ENCODE measurements around the gene CD177.
"Not testable (repeated sequence)": the region's sequence is repeated elsewhere in the genome, so short reads cannot be mapped to it uniquely, and the experiment has no call there.

The CD177 gene

DNA sequence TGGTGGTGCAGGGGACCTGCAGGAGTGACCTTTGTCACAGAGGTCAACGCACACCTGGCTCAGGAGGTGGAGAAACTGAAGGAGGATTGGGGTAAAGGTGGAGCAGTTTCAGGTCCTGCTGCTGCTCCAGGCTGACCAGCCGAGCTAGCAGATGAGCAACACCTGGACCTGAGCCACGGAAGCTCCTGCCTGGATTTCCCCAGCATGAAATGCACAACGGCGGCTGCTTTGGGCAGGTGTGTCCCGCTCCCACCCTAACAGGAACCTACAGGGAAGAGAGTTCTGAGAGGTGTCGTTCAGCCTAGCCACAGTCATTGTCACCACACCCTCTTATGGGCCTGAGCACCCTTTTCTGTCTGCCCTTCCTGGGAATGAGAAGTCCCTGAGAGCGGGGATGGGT, 15.7 kb upstream of the CD177 start:
- TF ChIP-seq POLR2AphosphoS5 (IDR thresholded peaks at IDR 0.05; ENCODE audit: low read depth, low read length), result no peak
- no peak for DNase-seq (ENCODE audit: insufficient read length)
- no peak for FAIRE-seq

DNA sequence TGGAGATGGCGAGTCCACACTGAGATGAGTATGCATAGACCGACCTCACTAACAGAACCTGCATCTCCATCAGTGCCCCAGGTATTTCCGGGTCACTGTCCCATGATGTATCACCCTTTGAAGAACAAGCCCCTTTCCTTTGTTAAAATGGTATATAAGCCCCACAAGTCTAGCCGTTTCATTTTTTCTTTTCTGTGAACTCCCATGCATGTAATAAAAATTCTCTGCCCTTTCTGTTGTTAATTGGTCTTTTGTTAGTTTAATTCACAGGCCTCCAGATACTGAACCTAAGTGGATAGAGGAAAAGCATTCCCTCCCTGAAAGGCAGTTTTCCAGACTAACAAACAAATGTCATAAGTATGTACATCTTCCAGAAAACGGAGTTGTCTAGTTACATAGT, 15.0 kb upstream of the CD177 start:
- DNase-seq (ENCODE audit: insufficient read length) (no peak), FAIRE-seq (no peak)
- TF ChIP-seq TAF1 (IDR thresholded peaks at IDR 0.05; ENCODE audit: borderline replicate concordance, low read depth, low read length) (no peak), POLR2A (IDR thresholded peaks at IDR 0.05; ENCODE audit: low read depth, low read length) (no peak), POLR2AphosphoS5 (IDR thresholded peaks at IDR 0.05; ENCODE audit: low read depth, low read length) (no peak)

DNA sequence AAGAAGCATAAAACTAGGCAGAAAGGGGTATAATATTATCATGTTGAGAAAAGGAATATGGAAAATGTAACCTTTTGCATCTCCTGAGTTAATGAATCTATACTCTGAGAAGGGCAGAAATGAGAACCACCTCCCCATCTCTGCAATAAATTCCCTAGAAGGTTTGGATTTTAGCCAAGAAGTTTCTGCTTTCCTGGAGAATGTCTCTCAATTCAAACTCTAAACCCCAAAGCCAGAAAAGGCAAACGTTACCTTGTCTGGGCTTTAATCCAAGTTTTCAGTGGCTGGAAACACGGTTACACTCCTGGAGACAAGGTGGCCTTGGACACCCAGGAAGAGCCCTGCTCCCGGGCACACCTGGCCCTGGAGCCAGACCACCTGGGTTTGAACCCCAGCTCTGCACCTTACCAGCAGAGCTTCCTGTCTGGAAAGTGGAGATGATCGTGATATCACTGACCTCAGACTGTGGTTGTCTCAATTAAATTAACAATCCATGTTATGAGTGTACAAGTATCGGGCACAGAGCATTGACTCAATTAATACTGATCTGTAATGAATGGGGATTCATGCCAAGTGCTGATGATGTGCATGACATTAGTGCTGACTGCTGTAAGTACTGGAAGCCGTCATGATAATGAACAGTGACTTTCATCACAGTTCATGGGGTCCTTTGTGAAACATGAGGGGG, 14.1 kb upstream of the CD177 start:
- not testable (repeated sequence) for DNase-seq (ENCODE audit: insufficient read length); FAIRE-seq

DNA sequence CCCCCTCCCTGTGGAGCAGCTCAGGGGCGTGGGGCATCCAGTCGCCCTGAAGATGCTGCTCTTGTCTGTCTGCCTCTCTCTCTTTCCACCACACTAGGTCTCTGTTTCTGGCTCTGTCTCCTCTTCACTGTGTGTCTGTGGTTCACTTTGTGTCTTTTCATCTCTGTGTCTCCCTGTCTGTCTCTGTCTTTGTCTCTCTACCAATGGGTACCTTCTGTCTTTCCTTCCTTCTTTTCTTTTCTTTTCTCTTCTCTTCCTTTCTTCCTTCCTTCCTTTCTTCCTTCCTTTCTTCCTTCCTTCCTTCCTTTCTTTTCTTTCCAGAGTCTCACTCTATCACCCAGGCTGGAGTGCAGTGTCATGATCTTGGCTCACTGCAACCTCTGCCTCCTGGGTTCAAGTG, 13.4 kb upstream of the CD177 start:
- DNase-seq (ENCODE audit: insufficient read length); FAIRE-seq: not testable (repeated sequence)

DNA sequence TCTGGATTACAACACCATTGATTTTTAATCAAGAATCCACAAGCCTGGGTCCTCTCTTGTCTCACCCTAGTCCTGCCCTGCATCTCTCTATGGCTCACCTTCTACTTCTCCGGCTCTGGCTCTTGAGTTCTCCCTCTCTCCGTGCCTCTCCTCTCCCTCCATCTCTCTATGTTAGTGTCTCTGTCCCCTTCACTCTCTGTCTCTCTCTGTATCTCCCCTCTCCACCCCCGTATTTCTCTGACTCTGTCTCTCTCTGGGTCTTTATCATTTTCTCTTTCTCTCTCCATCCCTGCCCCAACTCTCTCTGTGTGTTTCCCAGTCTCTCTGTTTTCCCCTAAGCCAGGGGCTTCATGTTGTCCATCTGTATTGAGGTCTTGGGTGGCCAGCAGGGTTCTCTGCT, 12.4 kb upstream of the CD177 start:
- not testable (repeated sequence) for FAIRE-seq; DNase-seq (ENCODE audit: insufficient read length)

DNA sequence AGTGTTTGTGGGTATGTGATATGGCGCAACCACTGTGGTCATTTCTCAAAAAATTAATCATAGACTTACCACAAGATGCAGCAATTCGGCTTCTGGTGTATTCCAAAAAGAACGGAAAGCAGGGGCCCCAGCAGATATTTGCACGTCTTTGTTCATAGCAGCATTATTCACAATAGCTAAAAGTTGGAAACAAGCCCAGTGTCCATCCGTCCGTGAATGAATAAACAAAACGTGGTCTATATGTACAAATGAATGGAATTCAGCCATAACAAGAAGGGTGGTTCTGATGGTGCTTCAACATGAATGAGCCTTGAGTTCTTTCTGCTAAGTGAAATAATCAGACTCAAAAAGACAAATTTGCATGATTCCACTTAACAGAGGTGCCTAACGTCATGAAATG, 11.4 kb upstream of the CD177 start:
- not testable (repeated sequence) for DNase-seq (ENCODE audit: insufficient read length); FAIRE-seq

DNA sequence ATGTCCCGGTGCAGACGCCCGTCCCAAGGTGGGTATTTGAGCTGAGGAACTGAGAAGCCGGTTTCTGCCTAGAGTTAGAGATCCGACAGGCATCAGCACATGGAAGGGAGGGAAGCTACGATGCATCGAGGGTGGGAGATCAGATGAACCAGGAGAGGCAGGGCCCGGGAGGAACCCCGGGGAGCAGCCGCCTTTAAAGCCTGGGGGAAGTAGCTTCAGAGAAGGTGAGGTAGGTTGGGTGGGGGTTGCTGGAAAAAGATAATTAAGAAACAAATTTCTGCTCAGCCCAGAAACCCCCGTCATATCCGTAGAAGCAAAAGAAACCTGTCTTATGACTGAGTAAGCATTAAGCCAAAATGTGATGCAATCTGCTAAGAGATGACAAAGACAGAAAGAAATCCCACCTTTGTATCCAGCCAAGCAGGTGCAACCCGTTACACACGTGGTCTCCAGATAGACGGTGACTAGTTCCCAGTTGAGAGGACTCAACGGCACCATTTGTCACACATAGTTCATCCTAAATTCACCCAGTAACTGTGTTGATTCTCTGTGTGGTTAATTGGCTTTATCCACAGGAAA, 9.1 kb upstream of the CD177 start:
- FAIRE-seq; DNase-seq (ENCODE audit: insufficient read length): not testable (repeated sequence)

DNA sequence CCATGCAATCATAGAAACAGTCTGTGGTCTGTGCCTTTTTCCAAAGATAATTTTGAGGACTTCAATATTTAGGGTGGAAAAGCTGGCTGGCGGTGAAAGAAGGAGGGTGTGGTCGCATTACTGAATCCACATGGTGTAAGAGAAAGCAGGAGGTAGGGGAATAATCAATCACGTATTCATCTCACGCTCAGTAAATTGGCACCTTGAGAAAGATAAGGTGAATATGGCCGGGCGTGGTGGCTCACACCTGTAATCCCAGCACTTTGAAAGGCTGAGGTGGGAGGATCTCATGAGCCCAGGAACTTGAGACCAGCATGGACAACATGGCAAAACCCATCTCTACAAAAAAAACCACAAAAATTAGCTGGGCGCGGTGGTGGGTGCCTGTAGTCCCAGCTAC, 3.7 kb upstream of the CD177 start:
- DNase-seq (ENCODE audit: insufficient read length); FAIRE-seq: not testable (repeated sequence)

DNA sequence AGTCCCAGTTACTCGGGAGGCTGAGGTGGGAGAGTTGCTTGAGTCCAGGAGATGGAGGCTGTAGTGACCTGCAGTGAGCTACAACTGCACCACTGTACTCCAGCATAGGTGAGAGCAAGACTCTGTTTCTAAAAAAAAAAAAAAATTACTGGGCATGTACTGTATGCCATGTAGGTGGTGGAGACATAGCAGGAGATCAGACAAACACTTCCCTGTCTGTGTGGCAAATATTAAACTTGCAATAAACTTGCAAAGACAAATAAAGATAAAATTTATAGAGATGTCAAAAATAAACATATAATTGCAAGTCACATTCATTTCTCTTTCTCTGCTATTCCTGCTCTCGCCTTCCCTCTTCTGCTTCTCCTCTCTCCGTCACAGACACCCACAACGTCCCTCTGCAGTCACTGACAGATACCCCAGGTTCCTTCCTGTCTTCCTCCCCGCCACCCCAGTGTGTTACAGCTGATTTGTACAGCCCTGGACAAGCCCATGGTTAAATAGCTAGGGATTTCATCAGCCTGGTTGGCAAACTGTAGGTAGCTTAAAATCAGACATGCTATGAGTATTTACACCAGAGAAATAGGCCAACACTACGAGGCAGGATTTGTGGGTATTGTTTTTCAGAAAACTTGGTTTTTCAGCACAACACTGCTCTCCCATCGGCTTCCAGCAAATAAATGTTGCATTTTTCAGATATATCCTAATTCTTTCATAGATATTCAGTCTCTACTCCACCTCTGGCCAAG, 1.3 kb upstream of the CD177 start:
- TF ChIP-seq TAF1 (IDR thresholded peaks at IDR 0.05; ENCODE audit: borderline replicate concordance, low read depth, low read length) (no peak), POLR2AphosphoS5 (IDR thresholded peaks at IDR 0.05; ENCODE audit: low read depth, low read length) (no peak), POLR2A (IDR thresholded peaks at IDR 0.05; ENCODE audit: low read depth, low read length) (no peak)
- DNase-seq (ENCODE audit: insufficient read length) (no peak), FAIRE-seq (no peak)

DNA sequence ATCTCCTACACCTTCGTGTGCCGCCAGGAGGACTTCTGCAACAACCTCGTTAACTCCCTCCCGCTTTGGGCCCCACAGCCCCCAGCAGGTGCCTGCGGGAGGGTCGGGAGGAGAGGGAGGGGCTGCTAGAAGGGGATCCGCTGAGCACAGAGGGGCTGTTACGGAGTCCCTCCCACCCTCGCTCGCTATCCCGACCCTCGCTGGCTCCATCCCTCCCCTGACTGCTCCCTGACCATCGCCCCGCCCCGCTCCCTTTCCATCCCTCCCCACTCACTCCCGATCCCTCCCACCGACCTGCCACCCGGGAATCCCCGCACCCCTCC, 780 bp downstream of the CD177 start:
- TF ChIP-seq POLR2AphosphoS5 (IDR thresholded peaks at IDR 0.05; ENCODE audit: low read depth, low read length) (no peak), POLR2A (IDR thresholded peaks at IDR 0.05; ENCODE audit: low read depth, low read length) (no peak)
- FAIRE-seq (no peak), DNase-seq (ENCODE audit: insufficient read length) (no peak)

DNA sequence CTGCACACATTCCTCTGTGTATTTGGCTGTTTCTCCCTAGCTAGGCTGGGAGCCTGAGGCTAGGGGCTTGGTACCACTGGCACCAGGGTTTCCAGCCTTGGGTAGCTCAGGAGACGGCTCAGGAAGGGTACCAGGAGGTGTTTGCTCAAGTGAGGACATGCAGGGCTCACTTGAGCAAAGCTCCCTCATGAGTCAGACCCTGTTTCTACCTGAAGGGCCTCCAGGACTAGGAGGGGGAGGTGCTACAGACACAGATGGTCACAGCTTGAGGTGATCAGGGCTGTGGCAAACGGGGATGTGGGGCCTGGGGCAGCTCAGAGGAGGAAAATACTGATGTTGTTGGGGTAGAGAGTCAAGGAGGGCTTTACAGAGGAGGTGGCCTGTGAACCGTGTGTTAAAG, 3.3 kb downstream of the CD177 start:
- DNase-seq (ENCODE audit: insufficient read length); FAIRE-seq: not testable (repeated sequence)

DNA sequence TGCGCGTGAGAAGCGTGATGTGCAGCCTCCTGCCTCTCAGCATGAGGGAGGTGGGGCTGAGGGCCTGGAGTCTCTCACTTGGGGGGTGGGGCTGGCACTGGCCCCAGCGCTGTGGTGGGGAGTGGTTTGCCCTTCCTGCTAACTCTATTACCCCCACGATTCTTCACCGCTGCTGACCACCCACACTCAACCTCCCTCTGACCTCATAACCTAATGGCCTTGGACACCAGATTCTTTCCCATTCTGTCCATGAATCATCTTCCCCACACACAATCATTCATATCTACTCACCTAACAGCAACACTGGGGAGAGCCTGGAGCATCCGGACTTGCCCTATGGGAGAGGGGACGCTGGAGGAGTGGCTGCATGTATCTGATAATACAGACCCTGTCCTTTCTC, 8.7 kb downstream of the CD177 start:
- no peak for TF ChIP-seq POLR2AphosphoS5 (IDR thresholded peaks at IDR 0.05; ENCODE audit: low read depth, low read length)
- no peak for TF ChIP-seq POLR2A (IDR thresholded peaks at IDR 0.05; ENCODE audit: low read depth, low read length)
- no peak for TF ChIP-seq TAF1 (IDR thresholded peaks at IDR 0.05; ENCODE audit: borderline replicate concordance, low read depth, low read length)
- DNase-seq (ENCODE audit: insufficient read length), result no peak
- FAIRE-seq, result no peak

DNA sequence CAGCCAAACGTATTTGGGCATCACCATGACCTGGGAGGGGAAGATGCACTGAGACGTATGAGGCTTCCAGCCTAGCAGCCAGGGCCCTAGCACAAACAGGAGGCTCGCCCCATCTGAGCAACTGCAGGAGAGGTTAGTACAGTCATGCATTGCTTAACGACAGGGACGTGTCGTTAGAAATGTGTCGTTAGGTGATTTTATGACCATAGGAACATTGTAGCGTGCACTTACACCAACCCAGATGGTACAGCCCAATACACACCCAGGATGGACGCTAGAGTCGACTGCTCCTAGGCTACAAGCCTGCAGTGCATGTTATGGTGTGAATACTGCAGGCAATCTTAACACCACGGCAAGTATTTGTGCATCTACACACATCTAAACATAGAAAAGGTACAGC, 9.3 kb downstream of the CD177 start:
- TF ChIP-seq POLR2A (IDR thresholded peaks at IDR 0.05; ENCODE audit: low read depth, low read length) (no peak), TAF1 (IDR thresholded peaks at IDR 0.05; ENCODE audit: borderline replicate concordance, low read depth, low read length) (no peak), POLR2AphosphoS5 (IDR thresholded peaks at IDR 0.05; ENCODE audit: low read depth, low read length) (no peak)
- FAIRE-seq (no peak), DNase-seq (ENCODE audit: insufficient read length) (no peak)

DNA sequence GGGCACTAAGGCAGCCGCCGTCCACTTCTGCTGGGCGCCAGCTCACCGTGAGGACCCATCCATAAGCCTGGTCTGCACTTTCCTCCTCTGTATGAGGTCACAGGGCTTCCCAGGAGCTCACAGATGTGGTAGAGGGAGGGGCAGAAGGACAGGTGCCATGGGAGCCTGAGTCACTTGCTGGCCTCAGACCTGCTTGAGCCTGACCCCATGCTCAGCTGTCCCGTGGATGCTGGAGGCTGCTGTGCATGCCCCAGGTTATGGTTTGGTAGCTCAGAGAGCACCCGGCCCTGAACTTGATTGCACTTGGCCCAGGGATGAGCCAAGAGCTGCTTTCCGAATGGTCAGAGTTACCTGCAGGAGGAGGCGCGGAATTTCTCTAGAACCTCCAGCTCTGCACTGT, 12.2 kb downstream of the CD177 start:
- not testable (repeated sequence) for FAIRE-seq; DNase-seq (ENCODE audit: insufficient read length)
